Heart left ventricle (tissue), 13 donors: ENCODE data around the gene MYO1B.

Source experiments
- POLR2A ChIP-seq, 2 donors: fragments of 450-650 bp; IDR thresholded peaks; one replicate each; pipeline ENCODE4 v1.6.1; 2017; ENCODE audit warnings: antibody characterized with exemption in 2 of 2, mild to moderate bottlenecking in 2 of 2, moderate library complexity in 2 of 2
- TF ChIP-seq, protein P1 (sequence below), 12 donors: fragments of 200-600 bp; sonication (generic) in 4 of 12; IDR thresholded peaks; one replicate each; pipeline versions ENCODE4 v1.5.0 to v1.8.0; 2018 to 2022; ENCODE audit warnings: antibody characterized with exemption in 12 of 12, mild to moderate bottlenecking in 5 of 12
- donor health status: ischemic (EF 13 %, LVEDD 7.1; RV severe dilation, severe dysfunction).
- donor health status: DM: no; HTN: yes; CAD: no.
- donor health status: DM: no; HTN: no; CAD: no.
- donor health status: ischemic (EF 25% LVEDD 6.9; RV normal size, moderate dysfunction).
- donor health status: ischemic (EF 25% LVEDD 5.7; RV mildly dilated, moderate dysfunction).
- donor health status: ischemic (EF 35%, LVEDD 5.7; RV mildly dilated, moderate dysfunction).
- donor health status: nonischemic (EF 11% LVEDD 7.7; RV severe dilation, severe dysfunction).
- donor health status: DM: yes; HTN: yes; CAD: no.
- donor health status: PGD.
- donor health status: ischemic (EF 29% LVEDD 5.4; RV normal size, mild dysfunction).
- donor health status: nonischemic (EF 23%, LVEDD 6.1; RV moderate dilation, normal function).

DNA sequence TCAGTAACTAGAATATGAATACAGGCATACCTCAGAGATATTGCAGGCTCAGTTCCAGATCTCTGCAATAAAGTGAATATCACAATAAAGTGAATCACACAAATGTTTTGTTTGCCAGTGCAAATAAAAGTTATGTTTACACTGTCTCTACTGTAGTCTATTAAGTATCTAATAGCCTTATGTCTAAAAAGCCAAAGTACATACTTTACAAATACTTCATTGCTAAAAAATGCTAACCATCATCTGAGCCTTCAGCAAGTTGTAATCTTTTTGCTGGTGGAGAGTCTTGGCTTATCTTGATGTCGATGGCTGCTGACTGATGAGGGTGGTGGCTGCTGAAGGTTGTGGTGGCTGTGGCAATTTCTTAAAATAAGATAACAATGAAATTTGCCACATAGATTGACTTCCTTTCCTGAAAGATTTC is 159.4 kb downstream of the MYO1B start:
- TF ChIP-seq POLR2A (IDR thresholded peaks at IDR 0.05), result no peak
- TF ChIP-seq, protein P1, sequence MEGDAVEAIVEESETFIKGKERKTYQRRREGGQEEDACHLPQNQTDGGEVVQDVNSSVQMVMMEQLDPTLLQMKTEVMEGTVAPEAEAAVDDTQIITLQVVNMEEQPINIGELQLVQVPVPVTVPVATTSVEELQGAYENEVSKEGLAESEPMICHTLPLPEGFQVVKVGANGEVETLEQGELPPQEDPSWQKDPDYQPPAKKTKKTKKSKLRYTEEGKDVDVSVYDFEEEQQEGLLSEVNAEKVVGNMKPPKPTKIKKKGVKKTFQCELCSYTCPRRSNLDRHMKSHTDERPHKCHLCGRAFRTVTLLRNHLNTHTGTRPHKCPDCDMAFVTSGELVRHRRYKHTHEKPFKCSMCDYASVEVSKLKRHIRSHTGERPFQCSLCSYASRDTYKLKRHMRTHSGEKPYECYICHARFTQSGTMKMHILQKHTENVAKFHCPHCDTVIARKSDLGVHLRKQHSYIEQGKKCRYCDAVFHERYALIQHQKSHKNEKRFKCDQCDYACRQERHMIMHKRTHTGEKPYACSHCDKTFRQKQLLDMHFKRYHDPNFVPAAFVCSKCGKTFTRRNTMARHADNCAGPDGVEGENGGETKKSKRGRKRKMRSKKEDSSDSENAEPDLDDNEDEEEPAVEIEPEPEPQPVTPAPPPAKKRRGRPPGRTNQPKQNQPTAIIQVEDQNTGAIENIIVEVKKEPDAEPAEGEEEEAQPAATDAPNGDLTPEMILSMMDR (IDR thresholded peaks at IDR 0.05), result no peak
